Breast epithelium (tissue), 4 donors: ENCODE measurements around the gene CCDC127. TPM values are rescaled to one million over a fixed set of nuclear protein-coding genes. Genes with fewer than 3 reads are reported as not detected.

Experiments used
- DNase-seq, 2 donors: peaks; one replicate each; pipeline ENCODE4 v3.0.0-alpha.2; 2019; ENCODE audit warnings: low spot score in 2 of 2
- H3K27ac ChIP-seq, 2 donors: fragments of 200-600 bp; sonication (generic) in 1 of 2; one replicate each; pipeline ENCODE4 v1.5.1; 2016 to 2019; ENCODE audit warnings: mild to moderate bottlenecking in 1 of 2
- H3K27me3 ChIP-seq, 2 donors: fragments of 200-600 bp; sonication (generic) in 1 of 2; one replicate each; pipeline versions ENCODE4 v1.5.1 to v1.6.0; 2017 to 2019; ENCODE audit warnings: control low read depth in 1 of 2, mild to moderate bottlenecking in 1 of 2
- H3K36me3 ChIP-seq: fragments of 200-600 bp; one replicate; pipeline ENCODE4 v1.5.1; 2019
- H3K4me1 ChIP-seq, 2 donors: fragments of 200-600 bp; sonication (generic); one replicate each; pipeline ENCODE4 v1.5.1; 2016 to 2019; ENCODE audit warnings: control low read depth in 1 of 2
- H3K4me3 ChIP-seq, 3 donors: fragments of 200-600 bp; sonication (generic); 1 replicate in 2 of 3; 2 replicates in 1 of 3; pipeline ENCODE4 v1.5.1; 2016 to 2019; ENCODE audit warnings: mild to moderate bottlenecking in 3 of 3, moderate library complexity in 2 of 3
- H3K9me3 ChIP-seq, 2 donors: fragments of 200-600 bp; sonication (generic) in 1 of 2; one replicate each; pipeline ENCODE4 v1.5.1; 2016 to 2019; ENCODE audit warnings: control low read depth in 1 of 2
- POLR2A ChIP-seq: fragments of 450-650 bp; IDR thresholded peaks from one replicate; pipeline ENCODE4 v1.6.1; 2016; ENCODE audit warnings: antibody characterized with exemption, mild to moderate bottlenecking, moderate library complexity
- POLR2AphosphoS5 ChIP-seq, 3 donors: sonication (generic); formaldehyde crosslinking; IDR thresholded peaks; one replicate each; pipeline ENCODE4 v1.6.1; 2017; ENCODE audit warnings: antibody characterized with exemption in 3 of 3
- intact Hi-C: fragments of 100-400 bp; cut with DNase I; formaldehyde crosslinking; loops from one replicate; pipeline ENCODE4 v1.15.1; 2023; ENCODE audit warnings: low total_unique reads
- total RNA-seq, 3 donors: library from RNA; depleted of rRNA; stranded (reverse); fragments of >200 nt; gene quantifications; one replicate each; pipeline ENCODE4 v1.1.0, GENCODE V29; 2016
- TF ChIP-seq, protein P1 (sequence below), 3 donors: fragments of 450-650 bp; IDR thresholded peaks; one replicate each; pipeline ENCODE4 v1.5.1; 2016 to 2017; ENCODE audit warnings: antibody characterized with exemption in 3 of 3, mild to moderate bottlenecking in 3 of 3, moderate library complexity in 3 of 3

Gene CCDC127
- total RNA-seq, 3 donors from 2014 or later, result 5.0 to 5.6 (median 5.3) TPM

DNA sequence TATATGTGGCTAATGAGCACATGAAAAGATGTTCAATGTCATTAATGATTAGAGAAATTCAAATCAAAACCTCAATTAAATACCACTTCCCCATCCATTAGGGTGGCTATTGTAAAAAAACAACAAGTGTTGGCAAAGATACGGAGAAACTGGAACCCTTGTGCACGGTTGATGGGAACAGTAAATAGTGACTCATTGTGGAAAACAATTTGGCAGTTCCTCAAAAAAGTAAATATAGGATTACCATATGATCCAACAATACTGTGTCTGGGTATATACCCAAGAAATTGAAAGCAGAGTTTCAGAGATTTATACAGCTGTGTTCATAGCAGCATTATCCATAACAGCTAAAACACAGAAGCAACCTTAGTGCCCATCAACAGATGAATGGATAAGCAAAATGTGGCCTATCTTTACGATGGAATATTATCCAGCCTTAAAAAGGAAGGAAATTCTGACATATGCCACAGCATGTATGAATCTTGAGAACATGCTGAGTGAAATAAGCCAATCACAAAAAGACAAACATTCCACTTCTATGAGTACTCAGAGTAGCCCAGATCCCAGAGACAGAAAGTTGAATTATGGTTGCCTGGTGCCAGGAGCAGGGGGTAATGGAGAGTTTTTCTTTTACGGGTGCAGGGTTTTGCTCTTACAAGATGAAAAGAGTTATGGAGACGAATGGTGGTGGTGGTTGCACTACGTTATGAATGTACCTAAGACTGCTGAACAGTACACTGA, 68.0 kb downstream of the CCDC127 start:
- no peak overlapping the region for H3K27ac ChIP-seq
- TF ChIP-seq POLR2A (no peak), POLR2AphosphoS5 (IDR thresholded peaks at IDR 0.05) (no peak)
- TF ChIP-seq, protein P1, sequence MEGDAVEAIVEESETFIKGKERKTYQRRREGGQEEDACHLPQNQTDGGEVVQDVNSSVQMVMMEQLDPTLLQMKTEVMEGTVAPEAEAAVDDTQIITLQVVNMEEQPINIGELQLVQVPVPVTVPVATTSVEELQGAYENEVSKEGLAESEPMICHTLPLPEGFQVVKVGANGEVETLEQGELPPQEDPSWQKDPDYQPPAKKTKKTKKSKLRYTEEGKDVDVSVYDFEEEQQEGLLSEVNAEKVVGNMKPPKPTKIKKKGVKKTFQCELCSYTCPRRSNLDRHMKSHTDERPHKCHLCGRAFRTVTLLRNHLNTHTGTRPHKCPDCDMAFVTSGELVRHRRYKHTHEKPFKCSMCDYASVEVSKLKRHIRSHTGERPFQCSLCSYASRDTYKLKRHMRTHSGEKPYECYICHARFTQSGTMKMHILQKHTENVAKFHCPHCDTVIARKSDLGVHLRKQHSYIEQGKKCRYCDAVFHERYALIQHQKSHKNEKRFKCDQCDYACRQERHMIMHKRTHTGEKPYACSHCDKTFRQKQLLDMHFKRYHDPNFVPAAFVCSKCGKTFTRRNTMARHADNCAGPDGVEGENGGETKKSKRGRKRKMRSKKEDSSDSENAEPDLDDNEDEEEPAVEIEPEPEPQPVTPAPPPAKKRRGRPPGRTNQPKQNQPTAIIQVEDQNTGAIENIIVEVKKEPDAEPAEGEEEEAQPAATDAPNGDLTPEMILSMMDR (IDR thresholded peaks at IDR 0.05), result no peak
- intact Hi-C loops, result no loop called here
- no peaks in the 10 kb centered on the region for H3K4me1 ChIP-seq
- no peak overlapping the region for H3K4me3 ChIP-seq
- no peaks in the 10 kb centered on the region for H3K27me3 ChIP-seq
- no peak for DNase-seq
- no peaks in the 10 kb centered on the region for H3K36me3 ChIP-seq
- H3K9me3 ChIP-seq, result peaks cover 16 to 19% of the 10 kb centered on the region in 2 donors

DNA sequence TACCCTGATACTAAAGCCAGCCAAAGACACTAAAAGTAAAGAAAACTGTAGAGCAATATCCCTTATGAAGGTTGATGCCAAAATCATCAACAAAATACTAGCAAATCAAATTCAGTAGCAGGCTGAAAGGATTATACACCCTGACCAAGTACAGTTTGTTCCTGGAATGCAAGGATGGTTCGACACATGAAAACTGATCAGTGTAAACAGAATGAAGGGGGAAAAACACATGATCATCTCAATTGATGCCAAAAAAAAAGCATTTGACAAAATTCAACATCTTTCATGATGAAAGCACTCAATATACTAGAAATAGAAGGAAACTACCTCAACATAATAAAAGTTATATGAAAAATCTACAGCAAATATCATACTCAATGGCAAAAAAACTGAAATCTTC, 70.2 kb downstream of the CCDC127 start:
- DNase-seq, result no peak

More for the DNA sequence above, 70.2 kb downstream of the CCDC127 start:
- Histone ChIP-seq H3K4me1 (no peaks in the 10 kb centered on the region), H3K27me3 (no peaks in the 10 kb centered on the region), H3K4me3 (no peak overlapping the region), H3K36me3 (no peaks in the 10 kb centered on the region), H3K27ac (no peak overlapping the region), H3K9me3 (peaks cover 16 to 19% of the 10 kb centered on the region in 2 donors)
- intact Hi-C loops, result no loop called here
- TF ChIP-seq POLR2AphosphoS5 (IDR thresholded peaks at IDR 0.05) (no peak), POLR2A (no peak)
- TF ChIP-seq, protein P1 (IDR thresholded peaks at IDR 0.05), result no peak

Other genes starting within 250 kb of the CCDC127 start
- gene PLEKHG4B, start 126.0 kb downstream of the CCDC127 start, total RNA-seq, result 1 to 10 TPM in 2 of 3 donors, not detected in 1; 4.3 to 5.4 TPM
- gene LRRC14B, start 26.7 kb downstream of the CCDC127 start, total RNA-seq, result under 1 TPM in 2 of 3 donors, not detected in 1; 0.33 to 0.44 TPM
- gene SDHA, start 167 bp upstream of the CCDC127 start, total RNA-seq, result 10 to 100 TPM; 71.1 to 80.6 (median 79.5) TPM
- 100 to 1,000 TPM in 1 of 3 donors, 10 to 100 TPM in 2; 77.0 to 102 (median 80.3) TPM for gene PDCD6, start 53.5 kb upstream of the CCDC127 start, total RNA-seq
- under 1 TPM in 2 of 3 donors, not detected in 1; 0.88 to 0.98 TPM for gene AHRR, start 103.6 kb upstream of the CCDC127 start, total RNA-seq
- 10 to 100 TPM; 49.8 to 63.7 (median 53.3) TPM for gene EXOC3, start 225.0 kb upstream of the CCDC127 start, total RNA-seq